Caco-2 (cell line): ENCODE measurements around the gene ANTXR2. TPM values are rescaled to one million over a fixed set of nuclear protein-coding genes. Genes with fewer than 3 reads are reported as not detected.
A peak's percentile ranks its signal among the peaks of the same experiment; 100 is the strongest.
"Not testable (repeated sequence)": the region's sequence is repeated elsewhere in the genome, so short reads cannot be mapped to it uniquely, and the experiment has no call there.

Source experiments
- Bru-seq: library from RNA; stranded (reverse); fragments of 400-500 nt; gene quantifications from one replicate; lab custom pipeline; 2021; lab: Mats Ljungman, UMichigan
- BruChase-seq, 2 experiments: library from RNA; stranded (reverse); fragments of 400-500 nt; gene quantifications; one replicate each; lab custom pipeline; 2021; lab: Mats Ljungman, UMichigan
- BruUV-seq: library from RNA; stranded (reverse); fragments of 400-500 nt; replicated peaks from 2 replicates; lab custom pipeline; 2021; lab: Mats Ljungman, UMichigan
- CTCF ChIA-PET: fragments of 300-600 bp; sonication (Branson Sonifier 250); formaldehyde crosslinking; loops from one replicate; lab custom pipeline; 2022; ENCODE audit warnings: antibody characterized with exemption; lab: Charles Lee
- POLR2A ChIA-PET: fragments of 300-600 bp; sonication (Branson Sonifier 250); formaldehyde crosslinking; loops from one replicate; lab custom pipeline; 2022; ENCODE audit warnings: antibody characterized with exemption; lab: Charles Lee
- DNase-seq, 2 experiments: peaks; one replicate each; pipeline versions ENCODE4 v3.0.0 to v3.0.0-alpha.2; 2020 to 2022
- H3K27me3 ChIP-seq: replicated peaks from 2 replicates; pipeline ENCODE4 v1.6.0; 2011; ENCODE audit warnings: low read length; ENCODE audit not compliant: control insufficient read depth, insufficient read depth
- H3K36me3 ChIP-seq: 2 replicates; pipeline ENCODE4 v1.5.1; 2011; ENCODE audit warnings: low read length; ENCODE audit not compliant: control insufficient read depth, insufficient read depth
- H3K4me1 ChIP-seq: fragments of 250-450 bp; sonication (Bioruptor Pico); 2 replicates; pipeline ENCODE4 v1.5.1; 2020; ENCODE audit warnings: mild to moderate bottlenecking
- H3K4me3 ChIP-seq: 2 replicates; pipeline ENCODE4 v1.5.1; 2011; ENCODE audit warnings: low read depth, mild to moderate bottlenecking, control low read depth, low read length
- H3K9me3 ChIP-seq: fragments of 250-450 bp; sonication (Bioruptor Pico); 2 replicates; pipeline ENCODE4 v1.5.1; 2020; ENCODE audit warnings: mild to moderate bottlenecking, moderate library complexity
- H3K27ac Mint-ChIP-seq: one replicate; pipeline ENCODE4 v1.8.0; 2022; ENCODE audit warnings: mixed read lengths; ENCODE audit not compliant: unreplicated experiment
- H3K27me3 Mint-ChIP-seq: one replicate; pipeline ENCODE4 v1.8.0; 2022; ENCODE audit warnings: mixed read lengths; ENCODE audit not compliant: insufficient read depth, unreplicated experiment
- H3K36me3 Mint-ChIP-seq: one replicate; pipeline ENCODE4 v1.8.0; 2022; ENCODE audit warnings: mild to moderate bottlenecking, mixed read lengths; ENCODE audit not compliant: insufficient read depth, unreplicated experiment
- H3K4me1 Mint-ChIP-seq: one replicate; pipeline ENCODE4 v1.8.0; 2022; ENCODE audit warnings: low read depth, mixed read lengths; ENCODE audit not compliant: unreplicated experiment
- H3K4me3 Mint-ChIP-seq: one replicate; pipeline ENCODE4 v1.8.0; 2022; ENCODE audit warnings: mild to moderate bottlenecking, moderate library complexity, mixed read lengths; ENCODE audit not compliant: unreplicated experiment
- H3K9me3 Mint-ChIP-seq: one replicate; pipeline ENCODE4 v1.8.0; 2022; ENCODE audit warnings: mixed read lengths; ENCODE audit not compliant: unreplicated experiment
- CTCF ChIP-seq, 2 experiments: fragments of 200-600 bp in 1 of 2; IDR thresholded peaks; 1 replicate in 1 of 2; 2 replicates in 1 of 2; pipeline versions ENCODE4 v1.5.1 to v1.8.0; 2011 to 2022; ENCODE audit warnings: antibody characterized with exemption in 1 of 2, control low read depth in 1 of 2, inconsistent platforms in 1 of 2, low read depth in 1 of 2, low read length in 1 of 2, mild to moderate bottlenecking in 1 of 2, moderate library complexity in 1 of 2; ENCODE audit not compliant: insufficient read depth in 1 of 2, severe bottlenecking in 1 of 2, unreplicated experiment in 1 of 2
- intact Hi-C: fragments of 100-400 bp; cut with micrococcal nuclease; formaldehyde crosslinking; loops from one replicate; pipeline ENCODE4 v1.10.0; 2022; ENCODE audit not compliant: unreplicated experiment
- long read RNA-seq: library from polyadenylated mRNA; stranded (forward); transcript quantifications from one replicate; pipeline ENCODE4 v2.0.0, GENCODE V29; 2022
- total RNA-seq: library from RNA; stranded (reverse); gene quantifications from 2 replicates; pipeline ENCODE4 v1.2.3, GENCODE V29; 2022

ANTXR2 gene
- total RNA-seq (0.97 and 1.4 TPM in 2 replicates), Bru-seq, nascent RNA (percentile 32 among the genes with signal in this experiment), BruChase-seq, experiment 1, labeled RNA remaining after a 2-hour chase (percentile 32 among the genes with signal in this experiment), BruChase-seq, experiment 2, labeled RNA remaining after a 6-hour chase (percentile 29 among the genes with signal in this experiment)
- long read RNA-seq, full-length matches to known transcripts, result 1 of 1 reads
- long read RNA-seq, partial matches to known transcripts, result 0 of 1 reads
- long read RNA-seq, other reads (novel, unspliced or antisense), result 0 of 1 reads

GRCh38 chr4:80072744-80073472 is at the start of gene ANTXR2:
ANTXR2 (minus strand) TSS chr4:80073229; CDS start chr4:80072560, 669 bp downstream.
- Histone ChIP-seq H3K4me1 (no peaks in the 10 kb centered on the region; the same call in 1 of the 2 replicates), H3K36me3 (no peaks in the 10 kb centered on the region), H3K9me3 (no peaks in the 10 kb centered on the region), H3K27me3 (peaks cover 2% of the 10 kb centered on the region; the same call in 1 of the 2 replicates), H3K4me3 (peak within 1 kb of the TSS; percentile 66)
- ChIA-PET POLR2A (no interaction called here), CTCF (no interaction called here)
- Mint-ChIP-seq H3K36me3 (peaks cover 5% of the 10 kb centered on the region), H3K4me1 (no peaks in the 10 kb centered on the region), H3K9me3 (no peaks in the 10 kb centered on the region), H3K27me3 (peaks cover 10% of the 10 kb centered on the region), H3K4me3 (peak within 1 kb of the TSS; percentile 78), H3K27ac (no peak within 1 kb of the TSS)
- TF ChIP-seq CTCF (IDR thresholded peaks at IDR 0.05; ENCODE audit: insufficient read depth in 1 of 2, low read depth in 1 of 2, low read length in 1 of 2, severe bottlenecking in 1 of 2, unreplicated experiment in 1 of 2), result no peak
- intact Hi-C loops, result no loop called here
- peak; percentile 73 to 74 for DNase-seq
- BruUV-seq, result no TSS peak

GRCh38 chr4:80121815-80122214 is 48.8 kb upstream of the ANTXR2 start:
- H3K9me3 Mint-ChIP-seq, H3K27me3 Mint-ChIP-seq, DNase-seq, H3K4me1 Mint-ChIP-seq, H3K27me3 ChIP-seq, POLR2A ChIA-PET, CTCF ChIA-PET, H3K9me3 ChIP-seq, BruUV-seq, intact Hi-C loops, H3K4me3 ChIP-seq, H3K36me3 Mint-ChIP-seq, H3K36me3 ChIP-seq, H3K4me3 Mint-ChIP-seq, H3K27ac Mint-ChIP-seq, H3K4me1 ChIP-seq: not testable (repeated sequence)

GRCh38 chr4:80119620-80120019 is 46.6 kb upstream of the ANTXR2 start:
- H3K4me1 Mint-ChIP-seq, H3K36me3 Mint-ChIP-seq, H3K4me3 ChIP-seq, H3K27me3 ChIP-seq, H3K36me3 ChIP-seq, DNase-seq, H3K4me1 ChIP-seq, H3K9me3 ChIP-seq, H3K9me3 Mint-ChIP-seq, H3K27ac Mint-ChIP-seq, BruUV-seq, H3K4me3 Mint-ChIP-seq, POLR2A ChIA-PET, intact Hi-C loops, H3K27me3 Mint-ChIP-seq, CTCF ChIA-PET: not testable (repeated sequence)

- no TSS peak for BruUV-seq
- CTCF ChIA-PET, result interaction anchor here (0.6 kb wide), 1 partner anchor 9 kb away, joined by 3 read pairs; no protein-coding TSS in a partner anchor
These were observed 43.5 kb upstream of the ANTXR2 start for GRCh38 chr4:80116516-80116915.

More at GRCh38 chr4:80116516-80116915, 43.5 kb upstream of the ANTXR2 start:
- no peak overlapping the region for H3K4me3 ChIP-seq
- H3K9me3 ChIP-seq, result no peaks in the 10 kb centered on the region
- Mint-ChIP-seq H3K27me3 (no peaks in the 10 kb centered on the region), H3K4me3 (no peak overlapping the region), H3K4me1 (no peaks in the 10 kb centered on the region), H3K27ac (no peak overlapping the region), H3K9me3 (no peaks in the 10 kb centered on the region), H3K36me3 (no peaks in the 10 kb centered on the region)
- H3K36me3 ChIP-seq, result no peaks in the 10 kb centered on the region
- no peaks in the 10 kb centered on the region for H3K27me3 ChIP-seq
- intact Hi-C loops, result no loop called here
- H3K4me1 ChIP-seq, result no peaks in the 10 kb centered on the region
- POLR2A ChIA-PET, result no interaction called here
- DNase-seq, result no peak
- no peak for TF ChIP-seq CTCF (IDR thresholded peaks at IDR 0.05; ENCODE audit: insufficient read depth in 1 of 2, low read depth in 1 of 2, low read length in 1 of 2, severe bottlenecking in 1 of 2, unreplicated experiment in 1 of 2)
